H1 (cell line): ENCODE data around the gene C3orf38. TPM values are rescaled to one million over a fixed set of nuclear protein-coding genes. Genes with fewer than 3 reads are reported as not detected.

ENCODE experiments used
- CTCF ChIA-PET: fragments of 300-600 bp; sonication (Branson Sonifier 250); formaldehyde crosslinking; loops from one replicate; lab custom pipeline; 2021; ENCODE audit not compliant: partially characterized antibody; lab: Charles Lee
- POLR2A ChIA-PET: fragments of 300-600 bp; sonication (Branson Sonifier 250); formaldehyde crosslinking; loops from one replicate; lab custom pipeline; 2021; ENCODE audit warnings: inconsistent platforms; ENCODE audit not compliant: partially characterized antibody; lab: Charles Lee
- DNase-seq, 2 experiments: peaks; one replicate each; pipeline versions ENCODE4 v3.0.0 to v3.0.0-alpha.2; 2010 to 2022; ENCODE audit warnings: low spot score in 2 of 2, low read depth in 1 of 2, mixed read lengths in 1 of 2
- FAIRE-seq: peaks from 2 replicates; lab custom pipeline; 2011; peaks lifted over from hg19 to GRCh38; lab: Jason Lieb, UNC
- H2AFZ ChIP-seq: 2 replicates; pipeline ENCODE4 v1.8.1; 2012; ENCODE audit warnings: low read length, inconsistent platforms
- H2AK5ac ChIP-seq: 2 replicates; pipeline ENCODE4 v1.6.1; 2013; ENCODE audit warnings: low read depth, low read length
- H2BK120ac ChIP-seq: replicated peaks from 2 replicates; pipeline ENCODE3; 2013; ENCODE audit warnings: low read depth, low read length, inconsistent platforms
- H2BK12ac ChIP-seq: 2 replicates; pipeline ENCODE4 v1.6.1; 2013; ENCODE audit warnings: low read depth, low read length
- H2BK15ac ChIP-seq: 2 replicates; pipeline ENCODE4 v1.6.1; 2013; ENCODE audit warnings: low read length
- H2BK20ac ChIP-seq: 2 replicates; pipeline ENCODE4 v1.6.1; 2013; ENCODE audit warnings: low read length
- H2BK5ac ChIP-seq: 2 replicates; pipeline ENCODE4 v1.6.1; 2013; ENCODE audit warnings: low read depth, low read length
- H3K14ac ChIP-seq: 2 replicates; pipeline ENCODE4 v1.6.1; 2013; ENCODE audit warnings: inconsistent platforms; ENCODE audit not compliant: insufficient read length
- H3K18ac ChIP-seq: 2 replicates; pipeline ENCODE4 v1.6.1; 2013; ENCODE audit warnings: low read length; ENCODE audit errors: extremely low read depth
- H3K23ac ChIP-seq: 2 replicates; pipeline ENCODE4 v1.6.1; 2013; ENCODE audit warnings: inconsistent platforms; ENCODE audit not compliant: insufficient read length
- H3K23me2 ChIP-seq: 2 replicates; pipeline ENCODE4 v1.6.1; 2013; ENCODE audit warnings: low read depth, low read length
- H3K27ac ChIP-seq: 2 replicates; pipeline ENCODE4 v1.6.1; 2011; ENCODE audit warnings: low read depth, low read length, inconsistent platforms
- H3K27me3 ChIP-seq, 4 experiments: replicated peaks in 1 of 4; 1 replicate in 1 of 4; 2 replicates in 3 of 4; pipeline versions ENCODE4 v1.6.1 to v1.8.1; 2011 to 2013; ENCODE audit warnings: low read length in 3 of 4, mild to moderate bottlenecking in 3 of 4, inconsistent platforms in 2 of 4, mixed read lengths in 2 of 4, moderate library complexity in 1 of 4; ENCODE audit not compliant: control insufficient read depth in 3 of 4, insufficient read depth in 3 of 4; ENCODE audit errors: extremely low read depth in 1 of 4
- H3K36me3 ChIP-seq, 4 experiments: 2 replicates each; pipeline versions ENCODE4 v1.6.1 to v1.8.1; 2011 to 2013; ENCODE audit warnings: mild to moderate bottlenecking in 4 of 4, low read length in 3 of 4, moderate library complexity in 2 of 4, control low read depth in 1 of 4, inconsistent platforms in 1 of 4; ENCODE audit not compliant: insufficient read depth in 4 of 4, control insufficient read depth in 2 of 4
- H3K4ac ChIP-seq: replicated peaks from 2 replicates; pipeline ENCODE3; 2013; ENCODE audit warnings: low read length, low read depth, mixed read lengths, inconsistent platforms; ENCODE audit not compliant: insufficient read length
- H3K4me1 ChIP-seq, 4 experiments: replicated peaks in 1 of 4; 1 replicate in 1 of 4; 2 replicates in 3 of 4; pipeline versions ENCODE4 v1.6.1 to v1.8.1; 2011 to 2013; ENCODE audit warnings: low read length in 3 of 4, inconsistent platforms in 2 of 4, mixed read lengths in 1 of 4; ENCODE audit not compliant: insufficient read depth in 4 of 4, control insufficient read depth in 3 of 4
- H3K4me2 ChIP-seq, 2 experiments: 2 replicates each; pipeline versions ENCODE4 v1.6.1 to v1.8.1; 2011 to 2013; ENCODE audit warnings: low read depth in 2 of 2, low read length in 2 of 2, control low read depth in 1 of 2, inconsistent platforms in 1 of 2, mild to moderate bottlenecking in 1 of 2; ENCODE audit not compliant: insufficient read depth in 1 of 2
- H3K4me3 ChIP-seq, 4 experiments: fragments of 200-600, 300-600 bp in 1 of 4; sonication (generic), shearing (Covaris generic), sonication (Bioruptor Twin) in 1 of 4; 2 replicates each; pipeline versions ENCODE4 v1.5.1 to v1.8.1; 2011 to 2016; ENCODE audit warnings: low read length in 4 of 4, low read depth in 3 of 4, control low read depth in 2 of 4, inconsistent platforms in 2 of 4, mild to moderate bottlenecking in 2 of 4, mixed read lengths in 1 of 4, moderate library complexity in 1 of 4; ENCODE audit not compliant: insufficient read depth in 2 of 4; ENCODE audit errors: extremely low read depth in 1 of 4
- H3K56ac ChIP-seq: replicated peaks from 2 replicates; pipeline ENCODE3; 2013; ENCODE audit warnings: low read depth, mild to moderate bottlenecking, mixed read lengths, low read length, inconsistent platforms; ENCODE audit not compliant: insufficient read length
- H3K79me1 ChIP-seq: 2 replicates; pipeline ENCODE4 v1.6.1; 2013; ENCODE audit warnings: low read depth, low read length, control low read depth
- H3K79me2 ChIP-seq, 2 experiments: 2 replicates each; pipeline versions ENCODE4 v1.6.1 to v1.8.1; 2012 to 2013; ENCODE audit warnings: low read length in 2 of 2, mild to moderate bottlenecking in 2 of 2, inconsistent platforms in 1 of 2; ENCODE audit not compliant: insufficient read depth in 2 of 2, control insufficient read depth in 1 of 2
- H3K9ac ChIP-seq, 4 experiments: replicated peaks in 1 of 4; 1 replicate in 1 of 4; 2 replicates in 3 of 4; pipeline versions ENCODE4 v1.6.1 to v1.8.1; 2011 to 2013; ENCODE audit warnings: low read depth in 3 of 4, low read length in 3 of 4, control low read depth in 2 of 4, mild to moderate bottlenecking in 2 of 4, moderate library complexity in 2 of 4, inconsistent platforms in 1 of 4; ENCODE audit errors: extremely low read depth in 1 of 4
- H3K9me3 ChIP-seq, 2 experiments: 2 replicates each; pipeline versions ENCODE4 v1.6.1 to v1.8.1; 2012 to 2013; ENCODE audit warnings: mild to moderate bottlenecking in 2 of 2, moderate library complexity in 2 of 2, control low read depth in 1 of 2, inconsistent platforms in 1 of 2, low read depth in 1 of 2, low read length in 1 of 2, mixed read lengths in 1 of 2; ENCODE audit not compliant: insufficient read depth in 2 of 2
- H4K20me1 ChIP-seq, 2 experiments: replicated peaks in 1 of 2; 2 replicates each; pipeline versions ENCODE3 to v1.8.1; 2011 to 2013; ENCODE audit warnings: inconsistent platforms in 2 of 2, low read length in 2 of 2, mild to moderate bottlenecking in 1 of 2; ENCODE audit not compliant: insufficient read depth in 2 of 2, control insufficient read depth in 1 of 2
- H4K5ac ChIP-seq: 2 replicates; pipeline ENCODE4 v1.6.1; 2013; ENCODE audit warnings: low read length, low read depth, mixed read lengths, inconsistent platforms; ENCODE audit not compliant: insufficient read length
- H4K8ac ChIP-seq: 2 replicates; pipeline ENCODE4 v1.8.0; 2013; ENCODE audit warnings: mild to moderate bottlenecking, moderate library complexity, low read length, inconsistent platforms; ENCODE audit not compliant: insufficient read depth; ENCODE audit errors: extremely low read depth
- H4K91ac ChIP-seq: replicated peaks from 2 replicates; pipeline ENCODE3; 2013; ENCODE audit warnings: low read length, mixed read lengths, inconsistent platforms; ENCODE audit not compliant: insufficient read length
- EP300 ChIP-seq, 2 experiments: IDR thresholded peaks; 1 replicate in 1 of 2; 2 replicates in 1 of 2; pipeline ENCODE4 v1.6.1; 2011 to 2012; ENCODE audit warnings: low read depth in 2 of 2, low read length in 2 of 2, mild to moderate bottlenecking in 2 of 2, borderline replicate concordance in 1 of 2, inconsistent platforms in 1 of 2, moderate library complexity in 1 of 2
- HDAC2 ChIP-seq, 2 experiments: fragments of 300-600 bp in 1 of 2; sonication (generic) in 1 of 2; IDR thresholded peaks; 2 replicates each; pipeline ENCODE4 v1.6.1; 2011 to 2012; ENCODE audit warnings: low read depth in 2 of 2, low read length in 2 of 2, mild to moderate bottlenecking in 2 of 2, moderate library complexity in 2 of 2, borderline replicate concordance in 1 of 2, inconsistent platforms in 1 of 2
- POU5F1 ChIP-seq: IDR thresholded peaks from 2 replicates; pipeline ENCODE4 v1.6.1; 2011; ENCODE audit warnings: low read depth, mild to moderate bottlenecking, low read length, moderate library complexity
- RBBP5 ChIP-seq: IDR thresholded peaks from 2 replicates; pipeline ENCODE4 v1.7.1; 2012; ENCODE audit warnings: low read depth, mild to moderate bottlenecking, inconsistent platforms, low read length, moderate library complexity, borderline replicate concordance
- WGBS, 2 experiments: shearing (Covaris generic) in 1 of 2; methylation state at CpG; one replicate each; pipeline versions ENCODE4 v1.1.6 to v1.1.7; 2013 to 2015; ENCODE audit warnings: low lambda C conversion rate in 2 of 2, mixed read lengths in 2 of 2, inconsistent platforms in 1 of 2, low coverage in 1 of 2, missing lambda C conversion rate in 1 of 2; ENCODE audit not compliant: insufficient replicate concordance in 2 of 2, insufficient coverage in 1 of 2, insufficient read length in 1 of 2; ENCODE audit errors: extremely low coverage in 1 of 2, missing lambda C conversion rate in 1 of 2; 5-methylcytosine and 5-hydroxymethylcytosine counted together
- polyA plus RNA-seq, 7 experiments: library from polyadenylated mRNA; depleted of rRNA in 3 of 7; stranded (reverse) in 5 of 7; unstranded in 2 of 7; fragments of >200 nt in 5 of 7; fragments of 200-250 nt in 2 of 7; gene quantifications; 1 replicate in 5 of 7; 2 replicates in 1 of 7; 4 replicates in 1 of 7; pipeline versions ENCODE4 v1.2.1 to v1.2.3, GENCODE V29; 2011 to 2013; ENCODE audit warnings: missing spikeins in 2 of 7, mixed read lengths in 2 of 7
- total RNA-seq: library from RNA; stranded (reverse); fragmentation: NEBNext Ultra II Directional; extraction: Animal tissue kit (Norgen Biotek cat#: 25700); gene quantifications from 2 replicates; pipeline ENCODE4 v1.2.1, GENCODE V29; 2021

The C3orf38 gene
- total and polyA plus RNA-seq, 2 of the 8 experiments (the other 6 are each of a cell fraction or from before 2014, with no cell fraction given) = 8.6 to 32.1 TPM

DNA sequence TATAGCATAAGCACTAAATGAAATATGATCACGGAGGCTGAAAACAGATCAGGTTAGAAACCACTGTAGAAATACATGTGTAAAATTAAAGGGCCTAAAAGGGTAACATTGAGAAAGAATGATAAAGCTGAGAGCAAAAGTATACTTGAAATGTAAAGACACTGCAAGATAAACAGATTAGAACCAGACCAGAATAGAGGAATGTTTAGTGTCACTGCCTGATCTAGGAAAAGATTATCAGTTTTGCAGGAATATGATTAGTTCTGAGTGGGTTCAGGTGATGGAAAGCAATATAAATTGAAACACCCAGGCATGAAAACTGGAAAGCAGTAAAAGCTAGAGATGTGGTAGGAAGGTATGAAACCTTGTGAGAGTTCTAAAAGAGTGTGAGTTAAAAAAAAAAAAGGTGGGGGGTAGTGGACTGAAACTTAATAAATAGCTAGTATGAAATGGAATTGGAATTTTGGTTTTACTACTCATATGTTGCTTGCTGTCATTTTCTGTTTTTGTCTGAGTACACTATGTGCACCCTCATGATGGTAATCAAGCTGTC, 16.0 kb upstream of the C3orf38 start:
- Histone ChIP-seq H4K91ac (no peak overlapping the region), H2AFZ (no peak overlapping the region), H3K79me1 (no peaks in the 10 kb centered on the region), H3K4me2 (no peak overlapping the region), H2BK5ac (no peak overlapping the region), H4K20me1 (no peaks in the 10 kb centered on the region), H3K79me2 (no peaks in the 10 kb centered on the region), H3K4ac (no peak overlapping the region), H3K18ac (no peak overlapping the region), H3K4me1 (no peaks in the 10 kb centered on the region), H2BK15ac (no peak overlapping the region), H2BK20ac (no peak overlapping the region), H3K23ac (no peak overlapping the region), H2BK12ac (no peak overlapping the region), H3K9me3 (no peaks in the 10 kb centered on the region), H4K8ac (no peak overlapping the region), H2AK5ac (no peak overlapping the region), H3K23me2 (no peaks in the 10 kb centered on the region), H3K56ac (no peak overlapping the region), H3K36me3 (peaks cover 0 to 26% (median under 1%) of the 10 kb centered on the region in 4 experiments; a peak in 2 of 8 replicates), H3K9ac (no peak overlapping the region), H3K27me3 (no peaks in the 10 kb centered on the region), H3K14ac (no peak overlapping the region), H3K27ac (no peak overlapping the region), H2BK120ac (no peak overlapping the region), H3K4me3 (no peak overlapping the region), H4K5ac (no peak overlapping the region)
- no peak for TF ChIP-seq POU5F1
- TF ChIP-seq HDAC2 (IDR thresholded peaks at IDR 0.05; ENCODE audit: borderline replicate concordance in 1 of 2, low read depth in 2 of 2, low read length in 2 of 2) = no peak
- TF ChIP-seq EP300 (IDR thresholded peaks at IDR 0.05; ENCODE audit: borderline replicate concordance in 1 of 2, low read depth in 2 of 2, low read length in 2 of 2) = no peak
- no peak for TF ChIP-seq RBBP5
- ChIA-PET CTCF (no interaction called here), POLR2A (interaction anchor here (4.5 kb wide), 1 partner anchor 16 kb away, joined by 19 read pairs; the partner anchor contains the start of gene C3orf38)
- FAIRE-seq (no peak), DNase-seq (no peak)
- WGBS, 2 experiments = 0% methylated on average over 1 of the region's 1 CpG; no CpG with 5 or more reads in 1 of the 2 experiments
